ENCODE data around the gene CLDN14.

CLDN14 gene

DNA sequence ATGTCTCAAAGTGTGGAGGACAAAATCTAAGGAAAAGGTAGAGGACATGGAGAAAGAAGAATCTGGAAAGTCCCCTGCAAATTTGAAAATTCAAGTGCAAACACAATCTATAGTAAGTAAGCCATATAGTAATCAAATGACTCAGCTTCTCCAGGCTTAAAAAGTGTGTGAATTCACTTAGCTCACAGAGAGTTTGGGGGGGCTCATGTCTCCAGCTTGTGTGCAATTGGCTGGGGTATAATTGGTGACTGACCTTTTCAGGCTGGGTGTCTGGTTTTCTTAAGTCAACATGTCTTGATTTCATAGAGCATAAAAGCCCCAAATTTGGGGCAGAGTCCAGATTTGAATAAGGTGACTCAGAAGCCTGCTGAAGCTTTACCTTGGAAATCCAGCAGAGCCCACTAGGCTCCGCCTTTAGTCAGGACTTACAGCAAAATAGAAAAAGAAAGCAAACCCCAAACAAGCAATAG is 8.6 kb downstream of the CLDN14 start:
- DNase-seq (ENCODE audit: low spot score) = peak; percentile 63

DNA sequence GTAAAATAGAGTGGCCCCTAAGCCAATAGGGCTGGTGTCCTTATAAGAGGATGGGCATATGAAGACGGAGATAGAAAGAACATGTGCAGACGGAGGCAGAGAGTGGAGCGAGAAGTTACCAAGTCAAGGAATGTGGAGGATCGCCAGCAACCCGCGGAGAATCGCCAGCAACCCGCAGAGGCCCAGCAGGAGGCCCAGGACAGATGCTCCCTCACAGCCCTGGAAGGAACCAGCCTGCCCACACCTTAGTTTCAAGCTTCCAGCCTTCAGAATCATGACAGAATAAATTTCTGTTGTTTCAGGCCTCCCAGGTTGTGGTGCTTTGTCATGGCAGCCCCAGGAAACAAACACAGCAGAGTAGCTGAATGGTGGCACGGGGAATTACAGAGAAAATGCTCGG is 9.6 kb downstream of the CLDN14 start:
- no peak for TF ChIP-seq CTCF (IDR thresholded peaks at IDR 0.05; ENCODE audit: extremely low read depth, missing control alignments)
- DNase-seq (ENCODE audit: low spot score) = no peak

More for the DNA sequence above, 8.6 kb downstream of the CLDN14 start:
- no peak for TF ChIP-seq CTCF (IDR thresholded peaks at IDR 0.05; ENCODE audit: extremely low read depth, missing control alignments)

- no peak for TF ChIP-seq CTCF (IDR thresholded peaks at IDR 0.05; ENCODE audit: extremely low read depth, missing control alignments)
These were observed 13.8 kb downstream of the CLDN14 start for GRCh38 chr21:36466061-36466511.

GRCh38 chr21:36465478-36465877 is 14.4 kb downstream of the CLDN14 start:
- no peak for DNase-seq (ENCODE audit: low spot score)
- no peak for TF ChIP-seq CTCF (IDR thresholded peaks at IDR 0.05; ENCODE audit: extremely low read depth, missing control alignments)

More at GRCh38 chr21:36466061-36466511, 13.8 kb downstream of the CLDN14 start:
- no peak for DNase-seq (ENCODE audit: low spot score)

DNA sequence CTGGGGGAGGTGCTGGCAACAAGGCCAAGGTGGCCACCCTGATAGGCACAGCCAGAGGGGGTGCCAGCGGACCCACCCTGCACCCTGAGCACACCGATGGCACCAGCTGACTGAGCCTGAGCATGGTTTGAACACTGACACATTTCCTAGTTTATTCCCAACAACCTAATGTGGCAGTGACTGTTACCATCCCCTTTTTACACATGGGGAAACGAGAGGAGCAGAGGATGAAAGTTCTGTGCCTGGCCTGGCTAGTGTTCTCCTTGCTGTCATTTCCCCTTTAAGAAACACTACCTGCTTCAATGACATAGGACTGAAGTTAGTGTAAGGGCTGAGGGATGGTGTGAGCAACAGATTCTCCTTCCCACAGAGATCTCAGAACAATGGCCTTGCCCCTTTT is 15.3 kb downstream of the CLDN14 start:
- TF ChIP-seq CTCF (IDR thresholded peaks at IDR 0.05; ENCODE audit: extremely low read depth, missing control alignments) = no peak
- DNase-seq (ENCODE audit: low spot score) = no peak

DNA sequence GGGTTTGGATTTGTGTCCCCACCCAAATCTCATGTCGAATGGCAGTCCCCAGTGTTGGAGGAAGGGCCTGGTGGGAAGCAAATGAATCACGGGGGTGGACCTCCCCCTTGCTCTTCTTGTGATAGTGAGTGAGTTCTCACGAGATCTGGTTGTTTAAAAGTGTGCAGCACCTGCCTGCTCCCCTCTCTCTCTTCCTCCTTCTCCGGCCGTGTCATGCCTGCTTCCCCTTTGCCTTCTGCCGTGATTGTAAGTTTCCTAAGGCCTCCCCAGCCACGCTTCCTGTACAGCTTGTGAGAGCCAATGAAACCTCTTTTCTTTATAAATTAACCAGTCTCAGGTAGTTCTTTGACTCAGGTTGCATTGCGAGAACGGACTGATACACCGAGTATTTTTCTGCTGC is 15.9 kb downstream of the CLDN14 start:
- DNase-seq (ENCODE audit: low spot score) = no peak
- no peak for TF ChIP-seq CTCF (IDR thresholded peaks at IDR 0.05; ENCODE audit: extremely low read depth, missing control alignments)

DNA sequence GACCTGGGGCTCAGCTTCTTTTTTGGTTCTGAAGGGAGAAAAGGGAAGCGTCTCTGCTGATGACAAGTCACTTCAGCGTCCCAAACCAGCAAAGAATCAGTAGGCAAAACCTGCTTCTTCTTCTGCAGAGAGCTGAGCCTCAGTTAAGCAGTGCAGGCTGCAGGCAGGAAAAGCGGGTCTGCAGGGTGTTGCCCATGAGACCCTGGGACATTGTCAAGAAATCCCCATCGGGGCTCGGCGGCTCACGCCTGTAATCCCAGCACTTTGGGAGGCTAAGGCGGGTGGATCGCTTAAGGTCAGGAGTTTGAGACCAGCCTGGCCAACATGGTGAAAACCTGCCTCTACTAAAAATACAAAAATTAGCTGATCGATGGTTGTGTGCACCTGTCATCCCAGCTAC is 16.7 kb downstream of the CLDN14 start:
- DNase-seq (ENCODE audit: low spot score) = no peak
- no peak for TF ChIP-seq CTCF (IDR thresholded peaks at IDR 0.05; ENCODE audit: extremely low read depth, missing control alignments)
